SK-N-MC (cell line): ENCODE data around the gene NACA2.

Source experiments
- EZH2 ChIP-seq: fragments of 200-600 bp; sonication (generic); IDR thresholded peaks from one replicate; pipeline ENCODE4 v1.6.1; 2017; ENCODE audit warnings: antibody characterized with exemption
- FOXP2 ChIP-seq: optimal IDR thresholded peaks from 2 replicates; pipeline ENCODE3; 2011; ENCODE audit warnings: mild to moderate bottlenecking, moderate library complexity; ENCODE audit not compliant: insufficient read depth; ENCODE audit errors: extremely low read length, control extremely low read depth
- POLR2AphosphoS5 ChIP-seq: IDR thresholded peaks from 2 replicates; pipeline ENCODE4 v1.6.1; 2012; ENCODE audit warnings: mild to moderate bottlenecking, low read depth, low read length, borderline replicate concordance

GRCh38 chr17:61631800-61632199 lies 40.8 kb upstream of the NACA2 start:
- TF ChIP-seq POLR2AphosphoS5 (no peak), EZH2 (no peak), FOXP2 (no peak)
